HG02763 (cell line): Measurements from ENCODE around the gene WDR1.

Source experiments
- ATAC-seq: cut with Tn5 transposase; IDR thresholded peaks from one replicate; pipeline ENCODE4 v1.9.1; 2021; ENCODE audit warnings: mild to moderate bottlenecking, moderate library complexity; ENCODE audit not compliant: unreplicated experiment

Gene WDR1

DNA sequence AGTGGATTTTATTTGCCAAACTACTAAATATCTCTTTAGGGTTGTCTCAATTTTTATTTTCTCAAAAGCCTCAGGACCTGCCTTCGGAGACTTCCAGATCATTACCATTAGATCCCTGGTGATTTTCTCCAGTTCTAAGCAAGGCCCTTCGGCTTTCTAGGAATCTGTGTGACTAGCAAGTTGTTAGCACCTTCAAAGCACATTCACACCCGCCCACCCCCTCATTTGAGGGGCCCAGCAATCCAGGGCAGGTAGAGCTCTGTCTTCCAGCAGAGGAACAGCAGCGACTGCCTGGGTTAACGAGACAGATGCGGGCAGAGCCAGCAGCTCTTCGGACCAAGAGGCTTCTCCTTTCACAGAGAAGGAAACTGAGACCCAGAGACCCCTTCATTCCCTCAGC lies 2.0 kb downstream of the WDR1 start:
- no peak for ATAC-seq

DNA sequence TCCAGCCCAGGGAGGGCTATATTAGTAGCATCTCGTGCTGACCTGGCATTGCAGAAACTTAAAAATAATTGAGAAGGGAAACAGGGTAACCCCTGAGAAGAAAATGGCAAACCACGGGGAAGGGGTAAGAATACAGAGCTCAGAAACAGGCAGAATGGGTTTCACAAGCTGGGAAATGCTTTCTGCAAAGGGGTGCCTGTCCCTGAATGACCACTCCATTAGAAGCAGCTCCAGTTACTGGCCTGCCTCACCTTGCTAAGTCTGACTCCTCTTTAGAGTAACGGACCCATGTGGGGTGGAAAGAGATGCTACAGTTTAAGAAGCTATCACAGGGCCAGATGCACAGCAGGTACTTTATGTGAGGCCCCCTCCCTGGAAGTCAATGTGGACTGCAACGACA lies 2.5 kb downstream of the WDR1 start:
- no peak for ATAC-seq

DNA sequence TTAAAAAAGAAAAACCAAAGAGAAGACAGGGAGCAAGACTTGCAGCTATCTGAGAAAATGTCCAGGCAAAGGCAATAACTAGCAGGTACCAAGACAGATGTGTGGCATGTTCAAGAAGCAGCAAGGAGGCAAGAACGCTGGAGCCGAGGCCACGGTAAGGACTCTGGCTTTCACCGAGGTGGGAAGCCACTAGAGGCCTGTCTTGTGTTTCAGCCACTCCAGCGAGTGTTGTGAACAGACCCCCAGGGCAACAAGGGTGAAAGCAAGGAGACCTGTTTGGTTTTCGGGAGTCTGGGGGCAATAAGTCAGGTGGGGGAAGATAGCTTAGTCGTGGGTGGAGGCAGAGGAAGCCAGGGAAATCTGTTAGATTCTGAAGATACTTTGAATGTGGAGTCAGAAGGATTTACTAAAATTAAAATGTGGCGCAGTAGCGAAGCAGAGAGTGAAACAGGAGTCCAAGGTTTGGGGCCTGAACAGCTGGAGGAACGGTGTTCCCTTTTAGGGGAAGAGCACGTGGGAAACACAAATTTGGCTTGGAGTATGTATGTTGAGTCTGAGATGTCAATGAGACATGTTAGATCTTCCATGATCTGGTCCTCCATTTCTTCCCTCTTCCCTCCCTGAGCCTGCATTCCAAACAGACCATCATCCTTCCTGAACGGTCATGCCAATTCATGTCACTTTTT lies 3.1 kb downstream of the WDR1 start:
- no peak for ATAC-seq

DNA sequence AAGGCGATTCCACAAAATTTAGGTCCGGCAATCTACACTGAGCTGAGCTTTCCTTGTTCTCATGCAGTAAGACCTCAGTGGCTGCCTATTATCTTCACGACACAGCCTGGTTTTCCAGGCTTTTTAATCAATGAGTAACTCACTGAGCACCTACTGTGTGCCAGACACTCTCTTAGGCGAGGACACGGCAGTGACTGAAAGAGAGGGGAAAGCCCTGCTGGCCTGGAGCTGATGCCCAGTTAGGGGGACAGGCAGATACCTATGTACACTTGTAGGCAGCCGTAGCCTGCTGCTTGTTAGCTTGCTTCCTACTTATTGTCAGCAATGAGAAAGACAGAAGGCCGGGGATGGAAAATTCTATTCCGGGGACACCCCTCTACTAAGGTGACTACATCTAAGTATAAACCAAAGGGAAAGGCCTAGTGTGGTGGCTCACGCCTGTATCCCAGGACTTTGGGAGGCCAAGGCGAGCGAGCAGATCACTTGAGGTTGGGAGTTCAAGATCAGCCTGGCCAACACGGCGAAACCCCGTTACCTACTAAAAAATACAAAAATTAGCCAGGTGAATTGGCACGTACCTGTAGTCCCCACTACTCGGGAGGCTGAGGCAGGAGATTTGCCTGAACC lies 3.8 kb downstream of the WDR1 start:
- ATAC-seq, result no peak

DNA sequence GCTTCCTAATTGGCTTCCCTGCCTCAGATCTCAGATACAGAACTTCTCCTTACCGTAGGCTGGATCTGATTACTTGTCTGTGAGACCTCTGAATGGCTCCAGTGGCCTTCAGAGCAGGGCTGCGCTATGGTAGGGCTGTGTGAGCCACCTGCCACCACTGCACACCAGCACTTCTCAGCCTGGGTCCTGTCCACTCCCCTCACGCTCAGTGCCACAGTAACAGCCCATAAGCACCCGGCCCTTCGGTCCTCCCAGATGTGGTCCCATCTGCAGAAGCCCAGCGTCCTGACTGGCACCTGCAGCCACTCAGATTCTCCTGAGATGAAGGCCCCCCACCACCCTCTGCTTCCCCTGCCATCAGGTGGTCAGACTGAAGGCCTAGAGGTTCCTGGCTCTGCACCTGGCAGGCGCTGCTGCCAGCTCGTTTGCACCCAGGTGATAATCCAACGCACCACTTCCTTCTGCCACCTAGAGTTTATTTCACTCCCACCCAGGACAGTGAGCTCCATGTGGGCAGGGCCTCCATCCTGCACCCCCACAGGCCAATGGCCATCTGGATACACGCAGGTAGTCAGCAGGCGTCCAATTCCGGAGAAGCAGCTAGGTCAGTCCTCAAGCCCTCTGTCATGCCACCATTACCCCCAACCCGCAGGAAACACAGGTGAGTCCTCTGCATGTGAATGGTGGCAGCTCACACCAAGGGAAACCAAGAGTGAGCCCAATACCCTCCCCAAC lies 5.4 kb downstream of the WDR1 start:
- ATAC-seq, result no peak

DNA sequence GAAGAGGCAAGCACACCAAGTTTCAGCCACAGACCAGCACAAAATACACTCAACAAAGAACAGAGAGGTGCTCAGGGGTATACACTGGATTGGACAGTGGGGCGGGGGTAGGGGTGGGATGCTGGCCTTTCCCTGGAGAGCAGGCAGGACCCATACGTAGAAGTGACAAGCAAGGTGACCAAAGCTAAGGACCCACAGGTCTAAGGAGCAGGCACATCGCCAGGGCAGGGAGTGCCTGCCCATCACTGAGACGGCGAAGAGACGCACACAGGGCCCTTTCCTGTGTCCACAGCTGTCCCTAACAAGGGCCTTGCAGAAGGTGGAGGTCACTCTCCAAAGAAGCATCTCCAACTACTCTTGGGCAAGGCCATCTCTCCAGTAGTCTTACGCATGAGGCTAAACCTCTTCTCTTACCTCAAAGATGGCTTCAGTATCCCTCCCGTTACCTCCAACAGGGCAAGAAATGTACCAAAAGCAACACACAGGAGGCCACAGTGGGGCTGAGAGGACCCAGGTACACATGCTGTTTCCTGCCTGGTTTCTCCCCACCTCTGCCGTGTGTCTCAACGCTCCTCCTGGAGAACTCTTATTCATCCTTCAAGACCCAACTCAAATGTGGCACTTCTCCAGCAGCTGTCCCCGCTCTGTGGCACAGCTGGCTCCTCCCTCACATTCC lies 6.5 kb downstream of the WDR1 start:
- no peak for ATAC-seq

DNA sequence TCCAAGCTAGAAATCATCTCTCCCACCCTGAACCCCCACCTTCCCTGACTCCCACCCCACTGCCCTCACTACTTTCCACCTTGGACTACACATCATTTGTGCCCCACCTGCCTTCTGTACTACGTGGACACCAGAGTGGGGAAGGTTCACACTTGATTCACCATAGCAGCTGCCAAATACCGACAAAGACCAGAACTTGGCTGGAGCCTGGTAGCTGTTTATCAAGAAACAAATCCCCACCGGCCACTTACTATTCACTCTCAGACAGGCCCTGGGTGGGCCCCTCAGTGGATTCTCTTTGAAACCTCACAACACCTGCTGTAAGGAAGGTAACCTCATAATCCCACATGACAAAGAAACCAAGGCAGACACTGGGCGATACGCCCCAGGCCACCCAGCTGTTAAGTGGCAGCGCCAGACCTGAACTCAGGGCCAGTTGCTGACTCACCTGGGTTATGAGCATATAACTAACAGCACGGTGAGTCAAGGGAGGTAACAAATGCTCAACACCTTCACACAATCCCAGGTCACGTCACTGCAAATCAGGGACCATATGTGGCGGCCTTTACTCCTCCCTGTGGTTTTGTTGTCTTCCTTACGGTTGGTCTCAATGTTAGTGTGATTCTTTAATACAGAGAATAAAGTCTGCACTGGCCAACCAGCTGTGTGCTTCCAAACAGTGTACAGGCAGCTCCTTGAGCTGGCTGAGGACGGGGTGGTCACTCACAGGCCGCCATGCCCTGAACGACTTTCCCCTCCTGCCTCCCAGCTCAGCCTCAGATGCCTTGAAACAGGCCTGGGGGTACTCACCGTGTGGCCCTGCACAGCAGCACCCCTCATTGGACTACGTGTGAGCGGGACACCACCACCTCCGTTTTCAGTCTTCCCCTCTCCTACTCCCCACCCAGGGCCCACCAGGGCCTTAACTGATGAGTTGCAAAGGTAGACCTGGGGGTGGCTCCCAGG lies 7.5 kb downstream of the WDR1 start:
- ATAC-seq, result no peak

DNA sequence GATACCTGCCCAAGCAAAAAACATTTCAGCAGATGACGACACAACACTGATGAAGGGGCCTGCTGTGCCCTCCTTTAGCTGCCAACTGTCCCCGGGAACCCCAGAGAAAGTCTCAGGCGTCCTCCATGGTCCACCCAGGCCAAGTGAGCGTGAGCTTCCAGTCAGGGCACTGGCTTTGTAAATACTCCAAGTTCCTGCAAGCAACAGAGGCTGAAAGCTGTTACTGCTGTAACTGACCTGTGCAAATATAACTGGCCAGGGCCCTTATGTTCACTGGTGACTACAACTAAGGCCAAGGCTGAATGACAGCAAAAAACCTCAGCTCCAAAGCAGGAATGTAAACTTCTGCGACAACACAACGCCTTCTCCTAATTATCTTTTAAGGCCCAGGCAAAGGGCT lies 8.2 kb downstream of the WDR1 start:
- no peak for ATAC-seq

DNA sequence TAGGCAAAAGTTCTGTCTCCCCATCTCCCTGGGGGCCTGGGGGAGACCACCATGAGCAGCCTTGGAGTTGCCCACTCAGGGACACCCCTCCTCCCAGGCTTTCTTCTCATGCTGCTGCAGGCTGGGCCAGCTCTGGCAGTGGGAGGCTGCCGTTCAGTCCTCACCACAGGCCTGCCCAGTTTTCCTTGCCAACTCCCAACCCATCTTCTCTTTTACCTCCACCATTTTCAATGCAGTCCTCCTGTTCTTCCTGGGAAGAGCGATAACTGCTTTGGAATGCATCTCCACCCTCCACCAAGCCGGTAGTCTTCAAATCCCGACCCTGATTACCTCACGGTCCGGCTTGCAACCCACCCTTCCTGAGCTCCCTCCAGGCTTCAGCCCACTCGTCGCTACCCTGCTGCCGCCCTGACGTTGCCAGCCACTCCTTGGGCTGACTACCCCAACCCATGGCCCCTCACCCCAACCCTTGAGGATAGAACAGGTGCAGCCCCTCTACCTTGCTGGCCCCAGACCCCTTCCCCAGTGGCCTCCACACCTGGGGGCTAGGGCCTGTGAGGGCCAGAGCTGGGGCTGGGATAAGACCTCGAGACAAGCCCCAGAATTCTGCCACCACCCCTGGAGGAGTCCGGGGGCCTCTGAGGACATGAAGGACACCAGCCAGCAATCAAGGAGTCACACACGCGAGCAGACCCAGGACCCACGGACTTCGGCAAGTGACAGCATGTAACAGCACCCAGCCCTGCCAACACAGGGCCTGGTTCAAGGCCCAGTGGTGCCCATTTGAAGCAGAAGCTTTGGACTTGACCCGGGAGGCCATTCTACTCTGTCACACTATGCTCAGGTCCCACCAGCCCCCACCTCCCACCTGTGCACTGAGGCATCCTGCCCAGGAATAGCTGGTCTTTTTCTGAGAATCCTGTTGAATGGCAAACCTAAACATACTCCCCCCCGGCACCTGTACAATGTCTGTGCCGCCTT lies 9.2 kb downstream of the WDR1 start:
- no peak for ATAC-seq

DNA sequence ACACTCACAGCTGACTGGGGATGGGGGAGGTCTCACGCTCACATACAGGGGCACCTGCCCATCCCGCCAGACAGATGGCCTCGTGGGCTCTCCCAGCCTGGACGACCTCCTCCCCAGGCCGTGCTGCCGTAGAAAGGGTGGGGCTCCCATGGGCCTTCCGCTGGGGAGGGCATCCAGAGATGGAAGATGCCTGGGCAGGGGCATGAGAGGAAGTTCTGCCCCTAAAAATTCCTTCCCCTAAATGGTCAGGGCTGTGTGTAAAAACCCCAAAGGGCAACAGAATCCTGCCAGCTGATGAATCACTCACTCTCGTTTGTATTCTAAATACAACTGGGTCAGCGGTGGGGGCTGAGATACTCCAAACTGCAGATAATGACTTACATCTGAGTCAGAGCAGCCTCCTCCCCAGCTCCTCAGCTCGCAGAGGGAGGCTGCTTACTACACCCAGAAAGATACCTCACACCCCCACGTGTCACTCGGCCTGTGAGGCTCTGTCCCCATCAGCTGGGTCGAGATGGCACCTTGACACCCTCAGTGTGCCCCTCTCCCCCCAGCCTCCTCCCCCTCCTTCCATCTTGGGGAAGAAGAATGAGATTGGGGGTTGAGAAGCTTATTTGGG lies 10.1 kb downstream of the WDR1 start:
- no peak for ATAC-seq

DNA sequence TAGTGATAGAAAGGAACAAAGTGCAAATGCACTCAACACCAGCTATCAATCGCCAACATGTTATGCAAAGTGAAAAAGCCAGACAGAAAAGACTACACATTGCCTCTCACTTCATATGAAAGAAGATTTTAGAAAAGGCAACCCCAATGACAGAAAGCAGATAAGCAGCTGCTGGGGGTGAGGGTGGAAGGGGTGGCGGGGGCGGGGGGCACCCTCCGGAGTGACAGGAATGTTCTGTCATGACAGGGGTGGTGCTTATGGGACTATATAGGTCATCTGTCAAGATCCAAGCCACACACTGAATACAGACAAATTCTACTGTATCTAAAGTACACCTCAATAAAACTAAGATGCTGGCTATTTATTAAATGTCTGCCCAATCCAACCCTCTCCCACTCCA lies 10.7 kb downstream of the WDR1 start:
- no peak for ATAC-seq

DNA sequence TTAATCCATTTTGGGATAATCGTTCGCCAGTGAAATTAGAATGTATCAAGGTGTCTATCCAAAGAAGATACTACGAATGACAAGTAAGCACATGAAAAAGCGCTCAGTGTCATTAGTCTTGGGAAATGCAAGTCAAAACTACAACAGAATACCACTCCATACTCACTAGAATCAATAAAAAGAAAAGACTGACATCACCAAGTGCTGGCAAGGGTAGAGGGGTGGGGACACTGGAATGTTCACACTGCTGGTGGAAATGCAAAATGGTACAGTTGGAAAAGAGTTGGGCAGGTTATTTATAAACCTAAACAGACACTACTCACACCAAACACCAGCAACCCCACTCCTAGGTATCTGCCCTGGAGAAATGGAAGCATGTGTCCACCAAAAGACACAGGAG lies 11.2 kb downstream of the WDR1 start:
- ATAC-seq, result no peak

DNA sequence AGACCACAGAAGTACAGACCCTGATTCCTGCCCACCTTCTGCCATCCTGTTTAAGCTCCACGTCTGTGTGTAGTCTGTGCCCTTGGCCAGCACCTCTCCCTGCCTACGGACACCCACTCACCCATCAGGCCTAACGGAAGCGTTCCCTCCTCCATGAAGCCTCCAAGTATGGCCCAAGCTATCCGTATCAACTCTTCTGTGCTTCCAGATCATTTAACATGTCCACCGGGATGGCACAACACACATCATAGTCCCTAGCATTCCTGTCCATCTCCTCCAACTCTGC lies 11.7 kb downstream of the WDR1 start:
- no peak for ATAC-seq

DNA sequence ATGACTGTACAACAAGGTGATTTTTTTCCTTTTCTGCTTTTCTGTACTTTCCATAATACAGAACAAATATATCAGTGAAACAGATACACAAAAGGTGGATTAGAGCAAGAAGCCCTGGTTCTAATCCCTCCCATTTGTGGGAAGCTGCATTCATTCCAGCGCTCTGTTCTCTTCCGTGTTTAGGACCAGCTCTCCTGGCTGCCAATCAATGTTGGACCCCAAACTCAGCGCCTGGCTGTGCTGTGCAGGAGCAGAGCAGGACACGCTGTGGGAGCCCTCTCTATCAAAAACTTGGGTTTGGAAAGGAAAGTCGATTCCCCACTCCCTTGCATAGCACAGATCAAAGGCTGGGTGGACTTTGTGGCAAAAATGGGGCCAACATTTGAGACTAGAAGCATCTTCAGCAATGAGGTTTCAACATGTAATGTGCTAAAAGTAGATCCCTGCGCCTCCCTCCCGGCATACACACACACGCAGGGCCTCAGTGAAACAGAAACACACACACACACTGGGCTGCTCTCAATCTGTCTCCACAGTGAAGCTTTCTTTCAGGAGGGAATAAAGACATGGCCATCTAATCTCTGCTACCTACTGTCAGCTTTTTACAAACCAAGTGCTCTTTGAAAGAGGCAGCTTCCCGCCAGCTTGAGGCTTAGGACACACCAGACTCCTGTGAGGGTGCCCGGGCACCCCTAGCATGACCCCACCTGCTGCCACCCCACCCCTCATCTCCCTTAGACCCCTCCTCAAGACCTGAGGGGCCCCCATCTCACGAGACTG lies 12.2 kb downstream of the WDR1 start:
- no peak for ATAC-seq

DNA sequence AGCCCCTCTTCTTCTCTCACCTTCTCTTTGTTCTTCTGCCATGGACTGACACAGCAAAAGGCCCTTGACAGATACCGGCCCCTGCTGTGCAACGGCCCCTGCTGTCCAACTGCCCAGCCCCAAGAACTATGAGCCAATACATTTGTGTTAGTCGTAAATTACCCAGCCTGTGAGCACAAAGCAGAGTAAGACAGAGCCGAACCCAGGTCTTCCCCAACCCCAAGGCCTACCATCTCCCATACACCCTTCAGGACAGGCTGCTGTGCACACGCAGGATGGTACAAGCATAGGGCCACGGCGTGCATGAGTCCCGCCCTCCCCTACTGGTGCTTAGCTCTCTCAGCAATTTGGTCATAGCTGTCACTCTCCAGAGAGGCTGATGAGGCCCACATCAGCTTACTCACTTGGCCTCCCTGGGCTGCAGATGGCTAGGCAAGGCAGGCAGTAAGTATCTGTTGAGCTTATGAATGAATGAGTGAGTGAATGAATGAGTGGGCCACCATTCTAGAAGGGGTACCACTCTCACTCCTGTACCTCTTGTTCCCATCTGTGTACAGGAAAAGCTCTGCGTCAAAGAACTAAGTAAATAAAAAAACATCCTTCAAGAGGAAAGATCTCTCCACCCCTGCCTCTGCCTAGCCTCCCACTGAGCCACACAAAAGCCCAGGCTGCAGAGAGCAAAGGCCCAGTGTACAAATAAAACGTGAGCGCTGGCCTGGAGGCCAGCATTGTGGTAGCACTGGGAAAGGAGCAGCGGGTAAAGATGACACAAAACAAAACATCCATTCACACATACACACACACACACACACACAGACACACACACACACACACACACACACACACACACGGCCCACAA lies 13.9 kb downstream of the WDR1 start:
- no peak for ATAC-seq

DNA sequence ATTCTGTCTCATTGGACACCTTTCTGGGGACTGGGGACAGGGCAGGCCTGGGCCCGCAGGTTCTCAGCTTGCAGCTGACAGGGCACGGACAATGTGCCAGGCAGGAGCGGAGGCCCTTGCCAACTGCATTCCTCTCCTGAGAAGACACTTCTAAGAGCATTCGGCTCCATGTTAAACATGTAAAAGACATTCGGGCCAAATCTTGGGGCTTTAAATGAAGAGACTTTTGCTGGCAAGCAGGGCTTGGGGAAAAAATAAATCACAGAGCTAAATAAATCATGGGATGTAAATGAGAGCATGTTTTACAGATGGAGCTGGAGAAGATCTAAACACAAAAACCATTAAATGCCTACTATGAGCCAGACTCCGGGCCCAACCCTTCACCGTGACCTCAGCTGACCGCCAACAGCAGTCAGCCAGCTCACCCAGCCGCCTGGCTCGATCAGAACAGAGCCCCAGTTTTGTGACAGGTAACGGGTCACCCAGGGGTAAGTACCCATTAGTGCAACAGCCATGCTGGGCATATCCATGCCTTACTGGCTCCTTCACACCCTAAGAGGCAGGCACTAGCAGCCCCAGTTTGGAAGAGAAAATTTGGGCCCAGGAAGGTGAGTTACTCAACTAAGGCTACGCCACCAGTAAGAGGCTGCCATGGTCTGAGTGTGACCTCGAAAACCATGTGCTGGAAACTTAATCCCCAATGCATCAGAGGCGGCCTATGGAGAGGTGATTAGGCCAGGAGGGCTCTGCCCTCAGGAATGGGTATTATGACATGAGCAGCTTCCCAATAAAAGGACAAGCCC lies 14.7 kb downstream of the WDR1 start:
- no peak for ATAC-seq

DNA sequence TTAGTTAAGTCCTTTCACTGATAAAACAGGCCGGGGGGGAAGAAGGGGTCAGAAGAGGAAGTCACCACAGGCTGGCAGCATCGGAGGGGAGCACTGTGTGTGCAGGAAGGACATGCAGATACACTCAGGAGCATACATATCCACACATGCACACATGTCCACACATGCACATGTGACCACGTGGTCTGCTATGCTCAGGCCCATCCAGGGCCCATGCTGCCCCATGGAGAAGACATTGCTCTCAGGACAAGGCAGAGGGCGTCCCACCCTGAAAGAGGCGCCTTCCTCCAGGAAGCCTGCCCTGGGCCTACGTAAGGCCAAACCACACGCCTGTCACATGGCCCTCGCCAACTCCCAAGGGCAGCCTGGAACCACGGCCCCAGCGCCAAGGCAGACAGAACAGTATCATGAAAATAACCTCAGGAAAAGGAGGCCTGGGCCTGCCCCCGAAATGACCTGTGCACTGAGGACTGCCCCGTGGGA lies 15.8 kb downstream of the WDR1 start:
- ATAC-seq, result no peak
